Measurements from ENCODE around the gene DNAH2. TPM values are rescaled to one million over a fixed set of nuclear protein-coding genes. Genes with fewer than 3 reads are reported as not detected.

The DNAH2 gene
- total RNA-seq, 1 experiment from 2014 or later, result 0.17 TPM

GRCh38 chr17:7851438-7852261 is 134.1 kb downstream of the DNAH2 start (continued):
- TF ChIP-seq ZMAT4 (CRISPR knock-in tag; IDR thresholded peaks at IDR 0.05) (no peak), ZNF219 (CRISPR knock-in tag; IDR thresholded peaks at IDR 0.05; ENCODE audit: borderline replicate concordance) (no peak), SP1 (CRISPR knock-in tag; conservative IDR thresholded peaks at IDR 0.05) (peak; percentile 95), ZSCAN18 (CRISPR knock-in tag; IDR thresholded peaks at IDR 0.05) (no peak), MAX (CRISPR knock-in tag; IDR thresholded peaks at IDR 0.05) (peak; percentile 93), NFYB (CRISPR knock-in tag; conservative IDR thresholded peaks at IDR 0.05; ENCODE audit: low read depth) (peak; percentile 85), ZNF232 (CRISPR knock-in tag; IDR thresholded peaks at IDR 0.05) (0 out of 2 replicates have a peak, but pooled peaks have one; percentile 35), E2F5 (CRISPR knock-in tag; IDR thresholded peaks at IDR 0.05) (peak; percentile 71; the same call in 1 of the 2 replicates), KAT7 (CRISPR knock-in tag; IDR thresholded peaks at IDR 0.05; ENCODE audit: borderline replicate concordance) (no peak), PREB (CRISPR knock-in tag; IDR thresholded peaks at IDR 0.05; ENCODE audit: borderline replicate concordance) (no peak), CTCF (IDR thresholded peaks at IDR 0.05) (peak; percentile 95), ZNF396 (CRISPR knock-in tag; IDR thresholded peaks at IDR 0.05; ENCODE audit: borderline replicate concordance) (no peak), GABPB1 (CRISPR knock-in tag; IDR thresholded peaks at IDR 0.05) (no peak), FOXK1 (CRISPR knock-in tag; IDR thresholded peaks at IDR 0.05) (peak; percentile 85), PRRX2 (CRISPR knock-in tag; IDR thresholded peaks at IDR 0.05) (no peak), ZBTB21 (CRISPR knock-in tag; IDR thresholded peaks at IDR 0.05; ENCODE audit: borderline replicate concordance) (no peak), CREB1 (CRISPR knock-in tag; IDR thresholded peaks at IDR 0.05) (no peak; the same call in 1 of the 2 replicates), USF1 (CRISPR knock-in tag; IDR thresholded peaks at IDR 0.05) (no peak), ARID4B (CRISPR knock-in tag; IDR thresholded peaks at IDR 0.05; ENCODE audit: borderline replicate concordance) (peak; percentile 44; the same call in 1 of the 2 replicates), JAZF1 (CRISPR knock-in tag; IDR thresholded peaks at IDR 0.05) (no peak), GTF2I (CRISPR knock-in tag; conservative IDR thresholded peaks at IDR 0.05) (no peak), FOXP4 (CRISPR knock-in tag; IDR thresholded peaks at IDR 0.05) (peak; percentile 91), NR2C2 (CRISPR knock-in tag; IDR thresholded peaks at IDR 0.05) (no peak), HMGA2 (CRISPR knock-in tag; IDR thresholded peaks at IDR 0.05) (no peak), TCF7 (CRISPR knock-in tag; IDR thresholded peaks at IDR 0.05; ENCODE audit: low read depth) (no peak), EMX1 (CRISPR knock-in tag; IDR thresholded peaks at IDR 0.05) (no peak)
